ENCODE results near the gene MSH4.
"Not testable (repeated sequence)": the region's sequence is repeated elsewhere in the genome, so short reads cannot be mapped to it uniquely, and the experiment has no call there.

MSH4 gene

GRCh38 chr1:75792091-75792490, 4.6 kb upstream of the MSH4 start:
- no peak overlapping the region for H3K4me3 ChIP-seq

GRCh38 chr1:75794382-75794781, 2.3 kb upstream of the MSH4 start:
- Histone ChIP-seq H3K4me3 (no peak overlapping the region), H3K27ac (no peak overlapping the region)

More at GRCh38 chr1:75792091-75792490, 4.6 kb upstream of the MSH4 start:
- no peak overlapping the region for H3K27ac ChIP-seq

GRCh38 chr1:75795703-75796193, 934 bp upstream of the MSH4 start:
- H3K4me3 ChIP-seq, result no peak overlapping the region
- no peak overlapping the region for H3K27ac ChIP-seq

- no peak overlapping the region for H3K4me3 ChIP-seq
- H3K27ac ChIP-seq, result no peak overlapping the region
Observed at GRCh38 chr1:75797273-75797588, 549 bp downstream of the MSH4 start.

- Histone ChIP-seq H3K27ac (no peak overlapping the region), H3K4me3 (no peak overlapping the region)
Observed at GRCh38 chr1:75797606-75798216, 1.0 kb downstream of the MSH4 start.

- not testable (repeated sequence) for H3K4me3 ChIP-seq, H3K27ac ChIP-seq
Observed at GRCh38 chr1:75801480-75801879, 4.8 kb downstream of the MSH4 start.

GRCh38 chr1:75808921-75809320, 12.2 kb downstream of the MSH4 start:
- Histone ChIP-seq H3K4me3 (no peak overlapping the region), H3K27ac (no peak overlapping the region)

GRCh38 chr1:75810113-75810512, 13.4 kb downstream of the MSH4 start:
- not testable (repeated sequence) for H3K4me3 ChIP-seq, H3K27ac ChIP-seq

- H3K4me3 ChIP-seq, result no peak overlapping the region
- peak overlapping the region in 1 of 21 experiments; percentile 13 for H3K27ac ChIP-seq
Observed at GRCh38 chr1:75811211-75811981, 14.7 kb downstream of the MSH4 start.

- H3K4me3 ChIP-seq, result no peak overlapping the region
- H3K27ac ChIP-seq, result no peak overlapping the region
Observed at GRCh38 chr1:75812065-75812464, 15.4 kb downstream of the MSH4 start.

- H3K27ac ChIP-seq, H3K4me3 ChIP-seq: not testable (repeated sequence)
Observed at GRCh38 chr1:75823596-75823995, 26.9 kb downstream of the MSH4 start.

GRCh38 chr1:75836528-75837100, 39.9 kb downstream of the MSH4 start:
- Histone ChIP-seq H3K4me3 (no peak overlapping the region), H3K27ac (no peak overlapping the region)

GRCh38 chr1:75838079-75838478, 41.4 kb downstream of the MSH4 start:
- no peak overlapping the region for H3K27ac ChIP-seq

GRCh38 chr1:75841421-75841820, 44.7 kb downstream of the MSH4 start:
- no peak overlapping the region for H3K27ac ChIP-seq

More at GRCh38 chr1:75838079-75838478, 41.4 kb downstream of the MSH4 start:
- no peak overlapping the region for H3K4me3 ChIP-seq

GRCh38 chr1:75845576-75845975, 48.9 kb downstream of the MSH4 start:
- no peak overlapping the region for H3K27ac ChIP-seq
- no peak overlapping the region for H3K4me3 ChIP-seq

More at GRCh38 chr1:75841421-75841820, 44.7 kb downstream of the MSH4 start:
- no peak overlapping the region for H3K4me3 ChIP-seq

- Histone ChIP-seq H3K4me3 (no peak overlapping the region), H3K27ac (no peak overlapping the region)
Observed at GRCh38 chr1:75855010-75855409, 58.3 kb downstream of the MSH4 start.

GRCh38 chr1:75855734-75856133, 59.1 kb downstream of the MSH4 start:
- Histone ChIP-seq H3K4me3 (no peak overlapping the region), H3K27ac (no peak overlapping the region)

- Histone ChIP-seq H3K27ac (no peak overlapping the region), H3K4me3 (no peak overlapping the region)
Observed at GRCh38 chr1:75861831-75862230, 65.1 kb downstream of the MSH4 start.

GRCh38 chr1:75870951-75871350, 74.3 kb downstream of the MSH4 start:
- Histone ChIP-seq H3K4me3 (no peak overlapping the region), H3K27ac (no peak overlapping the region)

- Histone ChIP-seq H3K4me3 (no peak overlapping the region), H3K27ac (no peak overlapping the region)
Observed at GRCh38 chr1:75879985-75880384, 83.3 kb downstream of the MSH4 start.

- Histone ChIP-seq H3K4me3 (no peak overlapping the region), H3K27ac (no peak overlapping the region)
Observed at GRCh38 chr1:75884437-75884836, 87.8 kb downstream of the MSH4 start.

All from skin epidermis (tissue), 12 donors.